HG03280 (cell line): ENCODE data around the gene SPACA6.

ENCODE experiments used
- ATAC-seq: cut with Tn5 transposase; IDR thresholded peaks from one replicate; pipeline ENCODE4 v1.9.1; 2021; ENCODE audit warnings: mild to moderate bottlenecking, moderate library complexity; ENCODE audit not compliant: unreplicated experiment

SPACA6 gene

DNA sequence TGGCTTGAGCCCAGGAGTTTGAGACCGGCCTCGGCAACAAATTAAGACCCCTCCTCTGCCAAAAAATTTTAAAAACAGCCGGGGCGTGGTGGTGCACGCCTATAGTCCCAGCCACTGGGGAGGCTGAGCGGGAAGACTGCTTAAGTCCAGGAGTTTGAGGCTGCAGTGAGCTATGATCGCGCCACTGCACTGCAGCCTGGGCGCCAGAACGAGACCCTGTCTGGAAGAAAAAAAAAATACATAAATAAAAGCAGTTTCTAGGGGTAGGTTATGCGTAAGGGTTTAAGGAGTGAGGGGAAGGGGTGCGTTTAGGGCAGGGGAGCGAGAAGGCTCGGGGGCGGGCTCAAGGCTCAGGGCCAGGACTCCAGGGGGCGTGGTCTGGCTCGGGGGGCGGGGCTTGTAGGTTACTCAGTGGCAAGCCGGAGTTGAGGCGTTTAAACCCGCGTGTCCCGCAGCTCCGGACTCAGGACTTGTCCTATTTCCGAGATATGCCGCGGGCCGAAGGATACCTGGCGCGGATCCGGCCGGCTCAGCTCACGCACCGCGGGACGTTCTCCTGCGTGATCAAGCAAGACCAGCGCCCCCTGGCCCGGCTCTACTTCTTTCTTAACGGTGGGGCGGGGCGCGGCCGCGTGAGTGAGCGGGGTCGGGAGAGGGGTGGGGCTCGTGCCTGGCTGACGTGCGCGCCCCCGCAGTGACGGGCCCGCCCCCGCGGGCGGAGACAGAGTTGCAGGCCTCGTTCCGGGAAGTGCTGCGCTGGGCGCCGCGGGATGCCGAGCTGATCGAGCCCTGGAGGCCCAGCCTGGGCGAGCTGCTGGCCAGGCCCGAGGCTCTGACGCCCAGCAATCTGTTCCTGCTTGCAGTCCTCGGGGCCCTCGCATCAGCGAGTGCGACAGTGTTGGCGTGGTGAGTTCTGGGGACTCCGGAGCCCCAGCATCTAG, 10.7 kb downstream of the SPACA6 start:
- peak; percentile 85 for ATAC-seq

GRCh38 chr19:51704626-51705025, 11.5 kb downstream of the SPACA6 start:
- no peak for ATAC-seq

DNA sequence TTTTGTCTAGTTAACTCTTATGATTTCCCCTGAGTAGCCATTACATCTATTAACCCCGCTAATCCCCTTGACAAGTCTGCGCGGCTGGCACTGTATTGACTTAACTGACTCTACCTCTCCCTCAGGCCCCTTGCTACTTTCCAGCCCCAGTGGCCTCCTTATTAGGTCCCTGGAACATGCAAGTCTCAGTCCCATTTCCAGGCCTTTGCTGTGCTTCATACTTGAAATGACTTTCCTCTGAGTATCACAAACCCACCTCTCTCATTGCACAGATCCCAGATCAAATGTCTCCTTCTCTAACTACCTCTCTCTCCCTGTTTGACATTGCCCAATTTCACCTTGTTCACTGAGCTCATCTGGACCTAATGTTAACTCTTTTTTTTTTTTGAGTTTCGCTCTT, 13.2 kb downstream of the SPACA6 start:
- no peak for ATAC-seq

DNA sequence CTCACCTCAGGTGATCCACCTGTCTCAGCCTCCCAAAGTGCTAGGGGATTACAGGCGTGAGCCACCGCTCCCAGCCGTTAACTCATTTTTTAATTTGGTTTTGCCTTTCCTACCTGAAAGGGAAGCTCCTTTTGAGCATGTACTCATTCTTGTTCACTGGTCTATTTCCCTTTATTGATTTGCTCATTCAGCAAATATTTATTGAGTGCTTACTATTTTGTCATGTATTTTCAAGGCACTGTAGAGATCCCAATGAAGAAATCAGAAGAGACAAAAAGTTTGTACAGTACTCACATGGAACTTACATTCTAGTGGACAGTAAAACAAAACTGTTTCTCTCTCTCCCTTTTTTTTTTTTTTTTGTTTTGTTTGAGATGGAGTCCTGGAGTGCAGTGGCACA, 13.8 kb downstream of the SPACA6 start:
- ATAC-seq: no peak

- ATAC-seq: no peak
These were observed 15.7 kb downstream of the SPACA6 start for GRCh38 chr19:51708811-51709210.

DNA sequence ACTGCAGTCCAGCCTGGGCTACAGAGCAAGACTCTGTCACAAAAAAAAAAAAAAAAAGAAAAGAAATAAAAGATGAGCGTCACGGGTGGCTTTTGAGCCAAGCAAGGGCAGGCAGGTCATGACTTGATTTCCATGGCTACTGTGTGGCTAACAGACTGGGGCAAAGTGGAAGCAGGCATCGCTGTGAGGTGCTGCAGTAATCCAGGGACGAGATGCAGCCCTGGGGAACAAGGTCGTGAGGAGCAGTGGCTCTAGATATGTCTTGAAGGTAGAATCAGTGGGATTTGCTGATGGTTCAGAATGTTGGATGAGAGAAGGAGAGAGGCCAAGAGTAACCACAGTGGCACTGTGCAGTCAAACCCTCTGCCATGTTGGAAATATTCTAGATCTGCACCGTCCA, 16.4 kb downstream of the SPACA6 start:
- ATAC-seq: no peak

GRCh38 chr19:51710163-51710562, 17.0 kb downstream of the SPACA6 start:
- ATAC-seq: no peak

DNA sequence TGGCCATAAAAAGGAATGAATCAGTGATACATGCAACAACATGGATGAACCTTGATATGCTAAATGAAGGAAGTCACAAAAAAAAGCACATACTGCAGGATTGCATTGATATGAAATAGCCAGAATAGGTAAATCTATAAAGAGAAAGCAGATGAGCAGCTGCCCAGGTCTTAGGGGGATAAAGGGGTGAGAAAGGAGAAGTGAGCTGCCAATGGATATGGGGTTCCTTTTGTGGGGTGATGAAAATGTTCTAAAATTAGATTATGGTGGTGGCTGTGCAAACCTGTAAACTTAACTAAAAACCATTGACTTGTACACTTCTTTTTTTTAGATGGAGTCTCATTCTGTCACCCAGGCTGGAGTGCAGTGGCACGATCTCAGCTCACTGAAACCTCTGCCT, 18.6 kb downstream of the SPACA6 start:
- ATAC-seq: no peak

DNA sequence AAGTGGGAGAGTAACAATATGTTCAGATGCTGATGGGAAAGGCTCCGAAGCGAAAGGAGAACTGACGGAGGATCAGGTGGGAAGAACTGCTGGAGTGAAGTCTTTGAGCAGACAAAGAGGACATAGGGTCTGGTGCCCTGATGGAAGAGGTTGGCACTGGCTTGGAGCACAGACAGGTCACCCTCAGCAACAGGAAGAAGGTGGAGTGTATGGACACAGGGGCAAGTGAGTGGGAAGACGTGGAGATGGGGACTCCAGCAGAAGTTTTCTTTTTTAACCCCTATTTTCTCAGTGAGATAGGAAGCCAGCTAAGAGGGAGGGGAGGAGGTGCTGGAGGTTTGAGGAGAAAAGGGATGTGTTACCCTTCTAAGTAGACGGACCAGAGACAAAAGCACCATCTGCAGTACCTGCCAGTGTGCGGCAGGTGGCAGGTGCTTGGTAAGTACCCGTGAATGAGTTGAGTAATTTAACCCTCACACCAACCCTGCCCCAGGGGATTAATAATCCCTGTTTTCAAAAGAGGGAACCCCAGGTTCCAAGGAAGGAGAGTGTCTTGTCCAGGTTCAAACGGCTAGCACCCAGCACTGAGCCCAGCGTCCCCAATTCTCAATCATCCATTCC, 19.4 kb downstream of the SPACA6 start:
- ATAC-seq: no peak

- no peak for ATAC-seq
These were observed 20.5 kb downstream of the SPACA6 start for GRCh38 chr19:51713319-51714285.

- no peak for ATAC-seq
These were observed 21.7 kb downstream of the SPACA6 start for GRCh38 chr19:51714848-51715247.

DNA sequence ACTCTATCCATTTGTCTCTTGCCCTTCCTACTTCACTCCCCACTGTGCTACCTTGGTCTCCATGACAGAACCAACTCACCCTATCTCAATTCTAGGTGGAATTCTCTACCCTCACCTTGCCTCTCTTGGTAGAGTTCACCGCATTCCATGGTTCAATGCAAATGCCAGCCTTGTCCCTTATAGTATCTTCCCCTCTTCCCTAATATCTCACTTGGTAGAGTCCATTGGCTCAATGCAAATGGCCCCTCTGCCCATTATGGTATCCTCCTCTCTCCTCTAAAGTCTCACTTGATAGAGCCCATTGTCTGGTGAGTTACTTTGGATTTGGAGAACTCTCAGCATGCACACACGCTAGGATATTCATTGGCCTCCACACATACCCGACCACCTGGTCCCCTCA, 22.7 kb downstream of the SPACA6 start:
- no peak for ATAC-seq

GRCh38 chr19:51716925-51717324, 23.8 kb downstream of the SPACA6 start:
- no peak for ATAC-seq

- ATAC-seq: no peak
These were observed 26.3 kb downstream of the SPACA6 start for GRCh38 chr19:51719251-51719988.

DNA sequence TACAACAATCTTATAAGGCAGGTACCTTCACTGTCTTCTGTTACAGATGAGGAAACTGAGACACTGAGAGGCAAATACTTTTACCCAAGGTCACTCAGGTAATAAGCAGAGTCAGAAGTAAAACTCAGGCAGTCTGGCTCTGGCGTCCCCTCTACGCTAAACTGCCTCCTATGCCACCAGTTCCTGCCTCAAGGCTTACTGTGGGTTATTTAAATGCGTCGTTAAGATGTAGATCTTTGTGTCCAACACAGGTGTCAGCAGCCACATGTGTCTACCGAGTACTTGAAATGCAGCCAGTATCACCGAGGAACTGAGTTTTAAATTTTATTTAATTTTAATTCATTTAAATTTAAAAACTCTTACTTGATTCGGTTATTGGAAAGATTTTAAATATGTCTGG, 28.8 kb downstream of the SPACA6 start:
- ATAC-seq: no peak

GRCh38 chr19:51722492-51722891, 29.4 kb downstream of the SPACA6 start:
- ATAC-seq: no peak

DNA sequence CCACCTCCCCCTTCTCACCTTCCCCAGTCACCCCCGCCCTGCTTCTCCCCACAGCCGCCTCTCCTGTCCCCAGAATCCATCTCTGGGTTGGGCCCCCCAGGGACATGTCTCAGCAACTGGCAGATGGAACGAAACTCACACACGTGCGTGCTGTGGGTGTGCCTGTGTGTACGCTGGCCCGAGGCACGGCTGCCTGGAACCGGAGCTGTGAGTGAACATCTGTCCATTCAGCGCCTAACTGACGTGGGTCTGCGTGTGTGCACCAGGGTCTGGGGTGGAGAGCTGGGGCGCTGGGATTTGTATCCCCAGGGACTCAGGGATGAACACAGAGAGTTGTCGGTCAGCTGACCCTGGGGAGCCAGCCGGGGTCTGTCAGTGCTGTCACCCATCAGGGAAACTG, 31.4 kb downstream of the SPACA6 start:
- ATAC-seq: no peak

- ATAC-seq: no peak
These were observed 32.9 kb downstream of the SPACA6 start for GRCh38 chr19:51726049-51726448.

DNA sequence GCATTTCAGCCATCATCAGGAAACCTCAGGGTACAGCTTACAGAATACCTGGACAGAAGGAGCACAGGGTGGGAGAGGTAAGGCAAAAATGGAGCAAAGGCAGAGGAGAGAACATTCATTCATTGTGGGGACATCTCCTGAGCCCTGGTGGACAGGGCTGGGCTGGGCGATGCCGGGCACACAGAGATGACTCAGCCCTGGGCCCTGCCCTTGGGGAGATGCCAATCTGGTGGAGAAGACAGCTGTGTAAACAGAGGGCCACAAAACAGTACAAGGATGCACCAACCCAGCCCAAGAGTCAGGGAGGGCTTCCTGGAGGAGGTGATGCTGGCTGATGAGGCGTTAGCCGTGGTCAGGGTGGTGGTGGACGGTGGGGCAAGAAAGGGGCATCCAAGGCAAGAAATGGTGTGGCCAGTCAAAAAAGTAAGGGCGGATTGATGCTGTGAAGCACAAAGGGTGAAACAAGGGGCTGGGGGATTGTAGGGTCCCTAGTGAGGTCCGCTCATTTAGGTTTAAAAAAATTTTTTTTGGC, 34.3 kb downstream of the SPACA6 start:
- no peak for ATAC-seq

GRCh38 chr19:51729781-51730180, 36.7 kb downstream of the SPACA6 start:
- no peak for ATAC-seq
